Endodermal cell (in vitro differentiated cells): Measurements from ENCODE around the gene ENG. TPM values are rescaled to one million over a fixed set of nuclear protein-coding genes. Genes with fewer than 3 reads are reported as not detected.

Experiments used
- DNase-seq: peaks from one replicate; pipeline ENCODE4 v3.0.0-alpha.2; 2017
- H3K27ac ChIP-seq: 2 replicates; pipeline ENCODE4 v1.5.1; 2013; ENCODE audit warnings: mild to moderate bottlenecking, low read depth, low read length, moderate library complexity
- H3K27me3 ChIP-seq: 2 replicates; pipeline ENCODE4 v1.6.1; 2013; ENCODE audit warnings: mild to moderate bottlenecking, low read length, moderate library complexity; ENCODE audit not compliant: insufficient read depth, control insufficient read depth, poor library complexity, severe bottlenecking
- H3K36me3 ChIP-seq: 2 replicates; pipeline ENCODE4 v1.7.0; 2013; ENCODE audit warnings: mild to moderate bottlenecking, low read length, moderate library complexity; ENCODE audit not compliant: control insufficient read depth, insufficient read depth
- H3K4me1 ChIP-seq: one replicate; pipeline ENCODE4 v1.7.0; 2013; ENCODE audit warnings: low read length; ENCODE audit not compliant: control insufficient read depth, insufficient read depth
- H3K4me3 ChIP-seq: 2 replicates; pipeline ENCODE4 v1.5.1; 2013; ENCODE audit warnings: mild to moderate bottlenecking, low read length, moderate library complexity
- H3K9ac ChIP-seq: 2 replicates; pipeline ENCODE4 v1.6.1; 2013; ENCODE audit warnings: mild to moderate bottlenecking, low read length, moderate library complexity; ENCODE audit not compliant: poor library complexity, severe bottlenecking; ENCODE audit errors: extremely low read depth
- H3K9me3 ChIP-seq: 2 replicates; pipeline ENCODE4 v1.6.1; 2013; ENCODE audit warnings: mild to moderate bottlenecking, low read length, moderate library complexity; ENCODE audit not compliant: control insufficient read depth
- H3K27ac Mint-ChIP-seq: 2 replicates; pipeline ENCODE4 v1.8.0; 2020; ENCODE audit warnings: mixed read lengths
- H3K27me3 Mint-ChIP-seq: 2 replicates; pipeline ENCODE4 v1.8.0; 2021; ENCODE audit warnings: mild to moderate bottlenecking, mixed read lengths; ENCODE audit not compliant: insufficient read depth
- H3K36me3 Mint-ChIP-seq: 2 replicates; pipeline ENCODE4 v1.8.0; 2020; ENCODE audit warnings: low read depth, mixed read lengths
- H3K4me1 Mint-ChIP-seq: 2 replicates; pipeline ENCODE4 v1.8.0; 2020; ENCODE audit warnings: mixed read lengths
- H3K4me3 Mint-ChIP-seq: 2 replicates; pipeline ENCODE4 v1.8.0; 2020; ENCODE audit warnings: mild to moderate bottlenecking, moderate library complexity, mixed read lengths
- H3K9me3 Mint-ChIP-seq: 2 replicates; pipeline ENCODE4 v1.8.0; 2020; ENCODE audit warnings: mild to moderate bottlenecking, mixed read lengths
- CTCF ChIP-seq: fragments of 200-600 bp; sonication (generic); conservative IDR thresholded peaks from 2 replicates; pipeline ENCODE4 v1.5.0; 2021; ENCODE audit warnings: antibody characterized with exemption, mild to moderate bottlenecking
- WGBS, 2 experiments: methylation state at CpG; one replicate each; pipeline versions ENCODE4 v1.1.5 to v1.1.7; 2013; ENCODE audit warnings: missing lambda C conversion rate in 2 of 2, mixed read lengths in 1 of 2; ENCODE audit not compliant: insufficient coverage in 1 of 2, insufficient read length in 1 of 2; 5-methylcytosine and 5-hydroxymethylcytosine counted together
- total RNA-seq, 2 donors: library from RNA; stranded (reverse); fragmentation: NEBNext Ultra II Directional in 1 of 2; extraction: Animal tissue kit (Norgen Biotek cat#: 25700) in 1 of 2; gene quantifications; 2 replicates in 1 of 2; 3 replicates in 1 of 2; pipeline ENCODE4 v1.2.1, GENCODE V29; 2021

The ENG gene
- total RNA-seq, 2 donors from 2014 or later, result 2.2 to 2.4 TPM

- Mint-ChIP-seq H3K9me3 (no peaks in the 10 kb centered on the region), H3K4me1 (peaks cover 11% of the 10 kb centered on the region), H3K4me3 (no peak overlapping the region), H3K27ac (no peak overlapping the region), H3K27me3 (no peaks in the 10 kb centered on the region), H3K36me3 (no peaks in the 10 kb centered on the region)
- H3K27ac ChIP-seq, result no peak overlapping the region
- peaks cover 8% of the 10 kb centered on the region for H3K4me1 ChIP-seq
- no peaks in the 10 kb centered on the region for H3K9me3 ChIP-seq
- no peak for DNase-seq
- no peak overlapping the region for H3K9ac ChIP-seq
- 93 to 96% methylated on average over 5 to 8 of the region's 8 CpGs for WGBS, 2 experiments
- no peaks in the 10 kb centered on the region for H3K27me3 ChIP-seq
- no peak overlapping the region for H3K4me3 ChIP-seq
- H3K36me3 ChIP-seq, result no peaks in the 10 kb centered on the region
- TF ChIP-seq CTCF, result no peak
These were observed 24.4 kb upstream of the ENG start for GRCh38 chr9:127878652-127879390.

GRCh38 chr9:127878001-127878651 is 23.7 kb upstream of the ENG start:
- Histone ChIP-seq H3K4me1 (peaks cover 8% of the 10 kb centered on the region), H3K9me3 (no peaks in the 10 kb centered on the region), H3K27ac (no peak overlapping the region), H3K4me3 (peak overlapping the region; percentile 81), H3K9ac (no peak overlapping the region), H3K36me3 (no peaks in the 10 kb centered on the region), H3K27me3 (no peaks in the 10 kb centered on the region)
- Mint-ChIP-seq H3K9me3 (no peaks in the 10 kb centered on the region), H3K4me1 (peaks cover 11% of the 10 kb centered on the region), H3K36me3 (no peaks in the 10 kb centered on the region), H3K4me3 (peak overlapping the region; percentile 65), H3K27me3 (no peaks in the 10 kb centered on the region), H3K27ac (no peak overlapping the region)
- TF ChIP-seq CTCF, result no peak
- peak; percentile 64 for DNase-seq
- WGBS, 2 experiments, result 60 to 63% methylated on average over 13 to 18 of the region's 18 CpGs

GRCh38 chr9:127877566-127877998 is 23.1 kb upstream of the ENG start, which contains the start of gene AK1:
AK1 (minus strand) TSS chr9:127877675; CDS start chr9:127874617, 3,058 bp downstream.
- Mint-ChIP-seq H3K9me3 (no peaks in the 10 kb centered on the region), H3K4me3 (peak within 1 kb of the TSS; percentile 65), H3K4me1 (peaks cover 11% of the 10 kb centered on the region), H3K36me3 (no peaks in the 10 kb centered on the region), H3K27me3 (no peaks in the 10 kb centered on the region), H3K27ac (no peak within 1 kb of the TSS)
- no peak for TF ChIP-seq CTCF
- no peaks in the 10 kb centered on the region for H3K27me3 ChIP-seq
- H3K36me3 ChIP-seq, result no peaks in the 10 kb centered on the region
- no peaks in the 10 kb centered on the region for H3K9me3 ChIP-seq
- peak within 1 kb of the TSS; percentile 81 for H3K4me3 ChIP-seq
- H3K4me1 ChIP-seq, result peaks cover 8% of the 10 kb centered on the region
- H3K9ac ChIP-seq, result no peak within 1 kb of the TSS
- peak; percentile 87 for DNase-seq
- WGBS, 2 experiments, result 3 to 9% methylated on average over 18 to 44 of the region's 44 CpGs
- H3K27ac ChIP-seq, result no peak within 1 kb of the TSS
